Activated naive CD8-positive, alpha-beta T cell treated with anti-CD3 and anti-CD28 coated beads, Interleukin-2, amount 50 U/mL, for 24 hours (primary cell): ENCODE measurements around the gene WFDC2.

Experiments used
- ATAC-seq: fragments of 150-1000 bp; cut with Tn5 transposase; one replicate; pipeline ENCODE4 v1.10.0; 2021
- DNase-seq: peaks from one replicate; pipeline ENCODE4 v3.0.0; 2021
- H3K27ac Mint-ChIP-seq: one replicate; pipeline ENCODE4 v1.8.0; 2021; ENCODE audit warnings: mild to moderate bottlenecking, mixed read lengths
- H3K27me3 Mint-ChIP-seq: one replicate; pipeline ENCODE4 v1.8.0; 2021; ENCODE audit warnings: mixed read lengths
- H3K36me3 Mint-ChIP-seq: one replicate; pipeline ENCODE4 v1.8.0; 2021; ENCODE audit warnings: low read depth, mixed read lengths
- H3K4me1 Mint-ChIP-seq: one replicate; pipeline ENCODE4 v1.8.0; 2021; ENCODE audit warnings: mixed read lengths
- H3K4me3 Mint-ChIP-seq: one replicate; pipeline ENCODE4 v1.8.0; 2021; ENCODE audit warnings: mild to moderate bottlenecking, moderate library complexity, mixed read lengths
- H3K9me3 Mint-ChIP-seq: one replicate; pipeline ENCODE4 v1.8.0; 2021; ENCODE audit warnings: mixed read lengths

WFDC2 gene

GRCh38 chr20:45497971-45498494 lies 28.5 kb downstream of the WFDC2 start:
- no peak for DNase-seq
- Mint-ChIP-seq H3K4me1 (no peaks in the 10 kb centered on the region), H3K36me3 (no peaks in the 10 kb centered on the region), H3K4me3 (no peak overlapping the region), H3K9me3 (no peaks in the 10 kb centered on the region), H3K27ac (no peak overlapping the region), H3K27me3 (peaks cover 33% of the 10 kb centered on the region)
- ATAC-seq, result no peak

- Mint-ChIP-seq H3K36me3 (no peaks in the 10 kb centered on the region), H3K4me1 (no peaks in the 10 kb centered on the region), H3K27me3 (peaks cover 40% of the 10 kb centered on the region), H3K27ac (no peak overlapping the region), H3K4me3 (no peak overlapping the region), H3K9me3 (no peaks in the 10 kb centered on the region)
- no peak for DNase-seq
- ATAC-seq, result no peak
Observed at GRCh38 chr20:45500022-45500421, 30.5 kb downstream of the WFDC2 start.

GRCh38 chr20:45501600-45501999 lies 32.0 kb downstream of the WFDC2 start:
- no peak for ATAC-seq
- Mint-ChIP-seq H3K4me3 (no peak overlapping the region), H3K27me3 (peaks cover 49% of the 10 kb centered on the region), H3K27ac (no peak overlapping the region), H3K9me3 (no peaks in the 10 kb centered on the region), H3K4me1 (peaks cover 2% of the 10 kb centered on the region), H3K36me3 (no peaks in the 10 kb centered on the region)
- DNase-seq, result no peak

- Mint-ChIP-seq H3K9me3 (no peaks in the 10 kb centered on the region), H3K4me1 (peaks cover 10% of the 10 kb centered on the region), H3K27me3 (peaks cover 49% of the 10 kb centered on the region), H3K27ac (no peak overlapping the region), H3K36me3 (no peaks in the 10 kb centered on the region), H3K4me3 (no peak overlapping the region)
- DNase-seq (no peak), ATAC-seq (no peak)
Observed at GRCh38 chr20:45502561-45502960, 33.0 kb downstream of the WFDC2 start.

GRCh38 chr20:45503403-45503802 lies 33.9 kb downstream of the WFDC2 start:
- H3K27me3 Mint-ChIP-seq, result peaks cover 50% of the 10 kb centered on the region

GRCh38 chr20:45506398-45506797 lies 36.8 kb downstream of the WFDC2 start:
- DNase-seq (no peak), ATAC-seq (no peak)
- Mint-ChIP-seq H3K4me1 (peaks cover 15% of the 10 kb centered on the region), H3K4me3 (no peak overlapping the region), H3K27ac (no peak overlapping the region), H3K9me3 (no peaks in the 10 kb centered on the region), H3K36me3 (no peaks in the 10 kb centered on the region), H3K27me3 (peaks cover 44% of the 10 kb centered on the region)

More at GRCh38 chr20:45503403-45503802, 33.9 kb downstream of the WFDC2 start:
- Mint-ChIP-seq H3K36me3 (no peaks in the 10 kb centered on the region), H3K4me1 (peaks cover 15% of the 10 kb centered on the region), H3K4me3 (no peak overlapping the region), H3K9me3 (no peaks in the 10 kb centered on the region), H3K27ac (no peak overlapping the region)
- no peak for ATAC-seq
- DNase-seq, result no peak

- Mint-ChIP-seq H3K27me3 (peaks cover 39% of the 10 kb centered on the region), H3K9me3 (no peaks in the 10 kb centered on the region), H3K4me3 (no peak overlapping the region), H3K4me1 (peaks cover 15% of the 10 kb centered on the region), H3K27ac (no peak overlapping the region), H3K36me3 (no peaks in the 10 kb centered on the region)
- ATAC-seq, result peak; percentile 52
- DNase-seq, result no peak
Observed at GRCh38 chr20:45507011-45507820, 37.7 kb downstream of the WFDC2 start.

GRCh38 chr20:45508068-45508886 lies 38.7 kb downstream of the WFDC2 start:
- no peaks in the 10 kb centered on the region for H3K9me3 Mint-ChIP-seq
- ATAC-seq (no peak), DNase-seq (peak; percentile 3)
- H3K36me3 Mint-ChIP-seq, result no peaks in the 10 kb centered on the region
- H3K27me3 Mint-ChIP-seq, result peaks cover 37% of the 10 kb centered on the region
- H3K4me1 Mint-ChIP-seq, result peaks cover 15% of the 10 kb centered on the region
- no peak overlapping the region for H3K4me3 Mint-ChIP-seq
- no peak overlapping the region for H3K27ac Mint-ChIP-seq

GRCh38 chr20:45509091-45509490 lies 39.5 kb downstream of the WFDC2 start:
- DNase-seq (no peak), ATAC-seq (no peak)
- no peaks in the 10 kb centered on the region for H3K36me3 Mint-ChIP-seq
- H3K27ac Mint-ChIP-seq, result no peak overlapping the region
- H3K9me3 Mint-ChIP-seq, result no peaks in the 10 kb centered on the region
- peaks cover 15% of the 10 kb centered on the region for H3K4me1 Mint-ChIP-seq
- H3K27me3 Mint-ChIP-seq, result peaks cover 33% of the 10 kb centered on the region
- no peak overlapping the region for H3K4me3 Mint-ChIP-seq

- ATAC-seq (no peak), DNase-seq (no peak)
- Mint-ChIP-seq H3K4me3 (no peak overlapping the region), H3K9me3 (no peaks in the 10 kb centered on the region), H3K4me1 (peaks cover 15% of the 10 kb centered on the region), H3K27ac (no peak overlapping the region), H3K27me3 (peaks cover 33% of the 10 kb centered on the region), H3K36me3 (no peaks in the 10 kb centered on the region)
Observed at GRCh38 chr20:45510242-45510862, 40.8 kb downstream of the WFDC2 start.

GRCh38 chr20:45515147-45515913 lies 45.8 kb downstream of the WFDC2 start, which contains the start of gene SPINT3:
Gene SPINT3 (minus strand): TSS chr20:45515622. CDS start chr20:45515608, 14 bp downstream.
- Mint-ChIP-seq H3K36me3 (no peaks in the 10 kb centered on the region), H3K27ac (no peak within 1 kb of the TSS), H3K4me1 (no peaks in the 10 kb centered on the region), H3K27me3 (peaks cover 27% of the 10 kb centered on the region), H3K9me3 (no peaks in the 10 kb centered on the region), H3K4me3 (no peak within 1 kb of the TSS)
- ATAC-seq, result no peak
- no peak for DNase-seq

GRCh38 chr20:45518282-45518681 lies 48.7 kb downstream of the WFDC2 start:
- Mint-ChIP-seq H3K4me3 (no peak overlapping the region), H3K4me1 (no peaks in the 10 kb centered on the region), H3K9me3 (no peaks in the 10 kb centered on the region), H3K27me3 (peaks cover 27% of the 10 kb centered on the region), H3K36me3 (no peaks in the 10 kb centered on the region), H3K27ac (no peak overlapping the region)
- DNase-seq (no peak), ATAC-seq (no peak)

GRCh38 chr20:45523821-45524220 lies 54.3 kb downstream of the WFDC2 start:
- no peak overlapping the region for H3K4me3 Mint-ChIP-seq
- no peaks in the 10 kb centered on the region for H3K36me3 Mint-ChIP-seq
- no peak for DNase-seq
- peaks cover 44% of the 10 kb centered on the region for H3K27me3 Mint-ChIP-seq
- no peaks in the 10 kb centered on the region for H3K4me1 Mint-ChIP-seq
- no peak for ATAC-seq
- H3K27ac Mint-ChIP-seq, result no peak overlapping the region
- H3K9me3 Mint-ChIP-seq, result no peaks in the 10 kb centered on the region

- H3K4me3 Mint-ChIP-seq, result no peak overlapping the region
- no peaks in the 10 kb centered on the region for H3K4me1 Mint-ChIP-seq
- no peaks in the 10 kb centered on the region for H3K9me3 Mint-ChIP-seq
- DNase-seq (no peak), ATAC-seq (no peak)
- peaks cover 30% of the 10 kb centered on the region for H3K27me3 Mint-ChIP-seq
- H3K27ac Mint-ChIP-seq, result no peak overlapping the region
- no peaks in the 10 kb centered on the region for H3K36me3 Mint-ChIP-seq
Observed at GRCh38 chr20:45527294-45527693, 57.7 kb downstream of the WFDC2 start.
